SW 1271 (cell line): ENCODE measurements around the gene C1QTNF2.
A peak's percentile ranks its signal among the peaks of the same experiment; 100 is the strongest.

Experiments
- DNase-seq, 2 experiments: peaks; one replicate each; lab custom pipeline; 2025; lab: John Stamatoyannopoulos, UW

Gene C1QTNF2

GRCh38 chr5:160369990-160370712, at the start of gene C1QTNF2:
C1QTNF2 (minus strand) TSS chr5:160370626; CDS start chr5:160355011, 15,615 bp downstream.
- DNase-seq = no peak

- DNase-seq = no peak
Measured at GRCh38 chr5:160420331-160420610, 49.8 kb upstream of the C1QTNF2 start.

- DNase-seq = no peak
Measured at GRCh38 chr5:160419458-160420330, 49.3 kb upstream of the C1QTNF2 start.

GRCh38 chr5:160418561-160419457, 48.4 kb upstream of the C1QTNF2 start, which contains the start of gene SLU7:
SLU7 (minus strand) TSS chr5:160419081; CDS start chr5:160415294, 3,787 bp downstream.
- peak; percentile 86 to 96 for DNase-seq

- DNase-seq = peak; percentile 91 to 94
Measured at GRCh38 chr5:160399402-160400353, 29.3 kb upstream of the C1QTNF2 start, which contains the start of gene FAM200C. FAM200C (minus strand) TSS chr5:160400054; CDS start chr5:160395490, 4,564 bp downstream.

- no peak for DNase-seq
Measured at GRCh38 chr5:160398806-160399205, 28.4 kb upstream of the C1QTNF2 start.

GRCh38 chr5:160397492-160397891, 27.1 kb upstream of the C1QTNF2 start:
- no peak for DNase-seq

- no peak for DNase-seq
Measured at GRCh38 chr5:160395111-160395510, 24.7 kb upstream of the C1QTNF2 start.

- peak in 1 of 2 experiments; percentile 65 for DNase-seq
Measured at GRCh38 chr5:160390787-160391696, 20.6 kb upstream of the C1QTNF2 start.

- DNase-seq = no peak
Measured at GRCh38 chr5:160387445-160387844, 17.0 kb upstream of the C1QTNF2 start.

GRCh38 chr5:160385496-160385895, 15.1 kb upstream of the C1QTNF2 start:
- no peak for DNase-seq

- no peak for DNase-seq
Measured at GRCh38 chr5:160384681-160385080, 14.3 kb upstream of the C1QTNF2 start.

- DNase-seq = no peak
Measured at GRCh38 chr5:160382346-160382745, 11.9 kb upstream of the C1QTNF2 start.

GRCh38 chr5:160380041-160380440, 9.6 kb upstream of the C1QTNF2 start:
- no peak for DNase-seq

- DNase-seq = no peak
Measured at GRCh38 chr5:160379511-160379910, 9.1 kb upstream of the C1QTNF2 start.

GRCh38 chr5:160378330-160378729, 7.9 kb upstream of the C1QTNF2 start:
- no peak for DNase-seq

- DNase-seq = no peak
Measured at GRCh38 chr5:160377651-160378050, 7.2 kb upstream of the C1QTNF2 start.

- DNase-seq = no peak
Measured at GRCh38 chr5:160376416-160376815, 6.0 kb upstream of the C1QTNF2 start.

- no peak for DNase-seq
Measured at GRCh38 chr5:160375701-160376100, 5.3 kb upstream of the C1QTNF2 start.

GRCh38 chr5:160375166-160375565, 4.7 kb upstream of the C1QTNF2 start:
- no peak for DNase-seq
